ENCODE measurements around the gene GOT1. TPM values are rescaled to one million over a fixed set of nuclear protein-coding genes. Genes with fewer than 3 reads are reported as not detected.

GOT1 gene
- total RNA-seq, 1 experiment from 2014 or later: 56.8 TPM

- TF ChIP-seq AFF4 (CRISPR knock-in tag; IDR thresholded peaks at IDR 0.05; ENCODE audit: borderline replicate concordance) (no peak), GTF2I (CRISPR knock-in tag; conservative IDR thresholded peaks at IDR 0.05) (no peak), NFYB (CRISPR knock-in tag; conservative IDR thresholded peaks at IDR 0.05; ENCODE audit: low read depth) (no peak), FOXJ3 (CRISPR knock-in tag; IDR thresholded peaks at IDR 0.05; ENCODE audit: borderline replicate concordance) (no peak), MAX (CRISPR knock-in tag; IDR thresholded peaks at IDR 0.05) (no peak), ATF1 (CRISPR knock-in tag; IDR thresholded peaks at IDR 0.05) (no peak)
These were observed 1.6 kb upstream of the GOT1 start (continued) for GRCh38 chr10:99432047-99432446.

GRCh38 chr10:99431190-99431760 is 851 bp upstream of the GOT1 start:
- peak overlapping the region; percentile 99 for H3K27ac Mint-ChIP-seq
- peaks cover 14% of the 10 kb centered on the region for H3K4me1 Mint-ChIP-seq
- ChIA-PET CTCF (interaction anchor here (1.0 to 1.7 kb wide), 10 partner anchors 11 to 228 kb away, joined by 3 to 13 read pairs (median 4); partner anchors contain the start of genes ENTPD7 and SLC25A28), POLR2A (interaction anchor here (0.6 to 2.0 kb wide), 13 partner anchors 18 to 965 kb away, joined by 3 to 9 read pairs (median 4); partner anchors contain the start of genes NKX2-3 and SLC25A28)
- TF ChIP-seq PRRX2 (CRISPR knock-in tag; IDR thresholded peaks at IDR 0.05) (no peak), ESRRA (CRISPR knock-in tag; IDR thresholded peaks at IDR 0.05; ENCODE audit: borderline replicate concordance) (peak; percentile 26; the same call in 1 of the 2 replicates), TEAD4 (CRISPR knock-in tag; IDR thresholded peaks at IDR 0.05) (peak; percentile 50; the same call in 1 of the 2 replicates), CBFB (CRISPR knock-in tag; IDR thresholded peaks at IDR 0.05; ENCODE audit: low read depth) (no peak), PRDM15 (CRISPR knock-in tag; IDR thresholded peaks at IDR 0.05) (peak; percentile 52; the same call in 1 of the 2 replicates)
- ATAC-seq (peak; percentile 8), DNase-seq (ENCODE audit: low spot score) (peak; percentile 53)
- H3K4me3 Mint-ChIP-seq: peak overlapping the region; percentile 99
- H3K27me3 Mint-ChIP-seq (ENCODE audit: low read depth): no peaks in the 10 kb centered on the region
- H3K36me3 Mint-ChIP-seq: no peaks in the 10 kb centered on the region
- no peaks in the 10 kb centered on the region for H3K9me3 Mint-ChIP-seq

- no peak for DNase-seq (ENCODE audit: low spot score)
- POLR2A ChIA-PET: interaction anchor here (0.7 to 2.0 kb wide), 10 partner anchors 19 to 229 kb away, joined by 3 to 9 read pairs (median 6); partner anchors contain the start of genes CNNM1, ENTPD7, NKX2-3 and SLC25A28
- no peaks in the 10 kb centered on the region; the same call in 1 of the 2 replicates for H3K36me3 Mint-ChIP-seq
- H3K9me3 Mint-ChIP-seq: no peaks in the 10 kb centered on the region
- H3K4me1 Mint-ChIP-seq: peaks cover 18% of the 10 kb centered on the region
- CTCF ChIA-PET: interaction anchor here (1.0 to 1.7 kb wide), 7 partner anchors 18 to 229 kb away, joined by 3 to 13 read pairs (median 5); partner anchors contain the start of gene ENTPD7
- no peak for ATAC-seq
- H3K27ac Mint-ChIP-seq: peak overlapping the region; percentile 92
- H3K27me3 Mint-ChIP-seq (ENCODE audit: low read depth): no peaks in the 10 kb centered on the region
- peak overlapping the region; percentile 99 for H3K4me3 Mint-ChIP-seq
- TF ChIP-seq ZNF512 (CRISPR knock-in tag; IDR thresholded peaks at IDR 0.05; ENCODE audit: borderline replicate concordance) (no peak), NFE2L1 (CRISPR knock-in tag; IDR thresholded peaks at IDR 0.05) (no peak), MAX (CRISPR knock-in tag; IDR thresholded peaks at IDR 0.05) (no peak), TEAD1 (CRISPR knock-in tag; IDR thresholded peaks at IDR 0.05) (0 out of 2 replicates have a peak, but pooled peaks have one; percentile 18), SMAD3 (CRISPR knock-in tag; IDR thresholded peaks at IDR 0.05; ENCODE audit: borderline replicate concordance) (no peak), GRHL2 (CRISPR knock-in tag; IDR thresholded peaks at IDR 0.05; ENCODE audit: insufficient replicate concordance, severe bottlenecking) (no peak), ZNF317 (CRISPR knock-in tag; IDR thresholded peaks at IDR 0.05; ENCODE audit: borderline replicate concordance, low read depth) (0 out of 2 replicates have a peak, but pooled peaks have one; percentile 18), USF2 (CRISPR knock-in tag; IDR thresholded peaks at IDR 0.05) (no peak), ZNF396 (CRISPR knock-in tag; IDR thresholded peaks at IDR 0.05; ENCODE audit: borderline replicate concordance) (no peak), TP53 (CRISPR knock-in tag; IDR thresholded peaks at IDR 0.05) (0 out of 2 replicates have a peak, but pooled peaks have one; percentile 37), ATF1 (CRISPR knock-in tag; IDR thresholded peaks at IDR 0.05) (no peak), PRRX2 (CRISPR knock-in tag; IDR thresholded peaks at IDR 0.05) (no peak)
These were observed 341 bp downstream of the GOT1 start for GRCh38 chr10:99430116-99430450.
